ENCODE results near the gene RDH13.

GRCh38 chr19:55112246-55112776, 49.4 kb upstream of the RDH13 start:
- no peak for TF ChIP-seq RARB (CRISPR knock-in tag; IDR thresholded peaks at IDR 0.05)
- TF ChIP-seq TCF4 (CRISPR knock-in tag; IDR thresholded peaks at IDR 0.05; ENCODE audit: borderline replicate concordance): no peak
- no peak for TF ChIP-seq PPARA (CRISPR knock-in tag; IDR thresholded peaks at IDR 0.05; ENCODE audit: borderline replicate concordance)
- TF ChIP-seq CSDC2 (CRISPR knock-in tag; IDR thresholded peaks at IDR 0.05): no peak
- TF ChIP-seq GLIS3 (CRISPR knock-in tag; IDR thresholded peaks at IDR 0.05): no peak
- no peak for TF ChIP-seq ZC3H10 (CRISPR knock-in tag; IDR thresholded peaks at IDR 0.05)

Data from SK-N-SH treated with all-trans-retinoic acid at 6 μM for 48 hours (cell line).